ENCODE data around the gene ARSJ. TPM values are rescaled to one million over a fixed set of nuclear protein-coding genes. Genes with fewer than 3 reads are reported as not detected.

The ARSJ gene
- total RNA-seq, 4 donors from 2014 or later: 1.0 to 3.3 (median 1.4) TPM

DNA sequence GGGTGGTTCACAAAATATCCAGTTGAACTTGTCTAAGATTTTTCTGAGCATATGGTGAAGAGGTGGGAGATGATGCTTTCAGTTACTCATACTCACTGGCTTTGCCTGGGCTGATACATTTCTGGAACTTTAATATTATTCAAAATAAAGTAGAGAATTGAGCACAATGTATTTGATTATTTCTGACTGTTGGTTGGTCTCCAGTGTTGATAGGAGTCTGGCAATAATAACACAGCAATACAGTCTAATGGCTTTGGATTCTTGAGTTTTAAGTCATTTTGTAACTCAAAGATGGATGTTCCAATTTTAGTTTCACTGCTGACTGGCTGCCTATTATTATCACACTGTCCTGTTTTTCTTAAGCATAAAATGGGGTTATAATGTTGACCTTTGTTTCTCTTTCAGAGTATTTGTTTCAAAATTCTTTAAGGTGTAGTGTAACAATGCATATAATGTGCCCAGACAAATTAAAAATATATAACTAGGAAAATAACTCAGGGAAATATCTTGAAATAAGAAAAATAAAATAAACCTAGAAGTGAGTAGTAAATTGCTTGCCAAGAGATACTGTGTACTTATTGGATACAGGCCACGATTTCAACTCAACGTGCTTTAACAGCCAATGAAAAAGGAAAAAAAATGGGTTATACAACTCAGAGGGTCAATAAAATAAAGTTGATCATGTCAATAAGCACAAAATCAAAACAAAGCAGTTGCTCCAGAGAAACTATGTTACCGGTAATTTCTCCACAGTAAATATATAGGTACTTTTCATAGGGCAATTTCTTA is 99.0 kb downstream of the ARSJ start:
- Histone ChIP-seq H3K4me3 (no peak overlapping the region), H3K27me3 (no peaks in the 10 kb centered on the region)

GRCh38 chr4:113878668-113879067 is 100.8 kb downstream of the ARSJ start:
- DNase-seq: no peak
- Histone ChIP-seq H3K4me1 (no peaks in the 10 kb centered on the region), H3K27me3 (no peaks in the 10 kb centered on the region), H3K27ac (no peak overlapping the region), H3K36me3 (no peaks in the 10 kb centered on the region), H3K9me3 (no peaks in the 10 kb centered on the region), H3K4me3 (no peak overlapping the region)
- TF ChIP-seq CTCF (IDR thresholded peaks at IDR 0.05) (peak in 2 of 6 experiments; percentile 9 to 10), POLR2A (IDR thresholded peaks at IDR 0.05) (no peak)

More for the DNA sequence above, 99.0 kb downstream of the ARSJ start:
- H3K9me3 ChIP-seq: no peaks in the 10 kb centered on the region
- no peaks in the 10 kb centered on the region for H3K4me1 ChIP-seq
- no peak for DNase-seq
- no peak overlapping the region for H3K27ac ChIP-seq
- TF ChIP-seq POLR2A (IDR thresholded peaks at IDR 0.05): no peak
- no peak for TF ChIP-seq CTCF (IDR thresholded peaks at IDR 0.05)
- H3K36me3 ChIP-seq: no peaks in the 10 kb centered on the region

GRCh38 chr4:113874480-113874879 is 105.0 kb downstream of the ARSJ start:
- H3K4me1 ChIP-seq: no peaks in the 10 kb centered on the region
- H3K27me3 ChIP-seq: no peaks in the 10 kb centered on the region
- H3K36me3 ChIP-seq: no peaks in the 10 kb centered on the region
- no peak for TF ChIP-seq POLR2A (IDR thresholded peaks at IDR 0.05)
- no peak for TF ChIP-seq CTCF (IDR thresholded peaks at IDR 0.05)
- no peak overlapping the region for H3K27ac ChIP-seq
- no peaks in the 10 kb centered on the region for H3K9me3 ChIP-seq
- H3K4me3 ChIP-seq: no peak overlapping the region
- no peak for DNase-seq

DNA sequence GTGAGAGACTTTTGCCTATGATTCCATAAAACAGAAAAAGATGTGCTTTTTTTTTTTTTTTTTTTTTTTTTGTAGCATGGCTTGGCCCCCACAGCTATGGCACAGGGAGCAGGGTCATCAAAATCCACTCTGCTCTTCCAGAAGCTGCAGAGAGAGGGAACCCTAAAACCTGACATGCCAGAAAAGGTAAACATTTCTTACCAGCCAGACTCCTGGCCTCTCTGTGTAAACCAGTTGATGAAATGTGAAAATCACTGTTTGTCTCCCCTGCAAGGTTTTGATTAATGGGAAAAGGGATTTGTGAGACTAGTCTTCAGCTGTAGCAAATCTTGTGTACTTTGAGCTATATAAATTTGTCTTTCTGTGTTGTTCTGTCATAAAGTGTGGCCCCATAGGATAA is 105.9 kb downstream of the ARSJ start:
- TF ChIP-seq POLR2A (IDR thresholded peaks at IDR 0.05) (no peak), CTCF (IDR thresholded peaks at IDR 0.05) (no peak)
- H3K4me1 ChIP-seq: no peaks in the 10 kb centered on the region
- H3K9me3 ChIP-seq: no peaks in the 10 kb centered on the region
- H3K27ac ChIP-seq: no peak overlapping the region
- H3K4me3 ChIP-seq: no peak overlapping the region
- DNase-seq: no peak
- H3K36me3 ChIP-seq: no peaks in the 10 kb centered on the region
- no peaks in the 10 kb centered on the region for H3K27me3 ChIP-seq

DNA sequence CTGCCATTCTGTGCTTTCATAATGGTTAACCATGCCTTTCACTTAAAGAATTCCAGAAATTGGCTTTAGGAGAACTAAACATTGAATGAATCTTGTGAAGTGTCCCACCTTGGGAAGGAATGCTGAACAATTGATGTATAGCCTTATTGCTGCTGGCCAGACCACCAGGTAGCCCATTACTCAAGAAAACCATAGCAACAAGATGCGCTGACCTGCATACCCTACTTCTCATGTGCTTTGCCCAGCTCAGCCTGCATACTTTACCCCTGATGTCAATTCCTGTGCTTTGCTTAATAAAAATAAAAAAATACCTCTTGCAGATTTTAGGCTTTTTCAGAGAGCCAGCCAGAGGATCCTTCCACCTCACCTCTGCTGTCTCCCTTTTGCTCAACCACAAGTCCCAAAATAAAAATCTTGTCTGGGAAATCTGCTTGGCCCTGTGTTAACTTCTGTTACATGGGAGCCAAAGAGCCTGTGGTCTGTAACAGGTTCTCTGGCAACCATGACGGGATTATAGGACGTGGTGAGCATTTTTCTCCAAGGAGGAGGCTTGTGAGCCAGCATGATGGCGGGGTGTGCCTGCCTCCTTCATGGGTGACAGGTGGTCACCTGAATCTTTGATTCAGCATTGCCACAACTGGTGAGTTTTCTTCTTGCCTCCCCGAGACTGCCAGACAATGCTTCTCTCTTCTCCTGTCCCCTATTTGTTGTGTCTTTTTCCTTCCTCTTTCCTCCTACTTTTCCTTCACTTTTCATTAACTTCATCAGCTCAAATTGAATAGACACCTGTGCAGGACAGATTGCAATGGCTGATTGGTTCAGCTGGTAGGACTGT is 106.8 kb downstream of the ARSJ start:
- no peaks in the 10 kb centered on the region for H3K27me3 ChIP-seq
- H3K36me3 ChIP-seq: no peaks in the 10 kb centered on the region
- H3K27ac ChIP-seq: no peak overlapping the region
- no peak overlapping the region for H3K4me3 ChIP-seq
- H3K9me3 ChIP-seq: no peaks in the 10 kb centered on the region
- DNase-seq: no peak
- TF ChIP-seq POLR2A (IDR thresholded peaks at IDR 0.05) (no peak), CTCF (IDR thresholded peaks at IDR 0.05) (no peak)
- H3K4me1 ChIP-seq: no peaks in the 10 kb centered on the region

Measured in Peyer's patch (tissue), 4 donors.